ENCODE measurements around the gene MAP4K5. TPM values are rescaled to one million over a fixed set of nuclear protein-coding genes. Genes with fewer than 3 reads are reported as not detected.
A peak's percentile ranks its signal among the peaks of the same experiment; 100 is the strongest.
"Not testable (repeated sequence)": the region's sequence is repeated elsewhere in the genome, so short reads cannot be mapped to it uniquely, and the experiment has no call there.

Gene MAP4K5
- polyA plus RNA-seq (2012; ENCODE audit: insufficient read depth, insufficient read length) = 27.5 TPM

DNA sequence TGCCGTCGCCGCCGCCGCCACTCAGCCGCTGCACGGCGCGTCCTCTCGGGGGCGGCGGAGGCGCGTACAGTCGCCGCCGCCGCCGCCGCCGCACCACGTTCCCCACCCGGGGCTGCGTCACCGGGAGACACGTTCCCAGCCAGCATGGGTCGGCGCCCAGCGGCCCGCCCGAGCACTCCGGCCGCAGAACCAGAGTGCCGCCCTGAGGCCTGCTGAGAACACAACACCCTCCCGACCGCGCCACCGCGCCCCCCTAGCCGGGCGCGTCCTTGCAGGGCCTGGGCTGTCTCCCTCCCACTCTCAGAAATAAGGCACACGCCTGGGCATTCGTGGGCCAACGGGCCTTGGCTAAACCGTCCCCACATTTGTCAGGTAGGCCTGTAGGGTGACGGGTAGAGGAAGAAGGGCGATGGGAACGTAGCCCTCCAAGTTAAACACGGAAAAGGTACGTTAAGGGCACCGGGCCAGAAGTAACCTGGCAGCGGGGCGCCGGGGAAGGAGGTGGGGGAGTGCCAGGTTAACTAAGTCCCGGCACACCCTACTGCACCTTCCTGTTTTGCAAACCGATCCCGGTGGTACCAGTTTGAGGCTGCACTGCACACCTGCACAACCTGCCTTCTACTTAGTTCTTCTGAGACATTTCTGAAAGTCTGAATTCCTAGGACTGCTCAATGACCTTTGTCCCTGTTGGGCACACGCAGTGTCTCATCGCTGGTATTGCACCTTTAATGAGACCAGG is at the start of gene MAP4K5:
Gene MAP4K5 (minus strand): TSS at position 68 of the 739 bp plus-strand sequence. CDS start 520 bp downstream, outside the sequence.
- peak; percentile 87 for DNase-seq (ENCODE audit: low read depth, low spot score)
- H3K4me3 ChIP-seq (ENCODE audit: low read length) = peak within 1 kb of the TSS; percentile 78

DNA sequence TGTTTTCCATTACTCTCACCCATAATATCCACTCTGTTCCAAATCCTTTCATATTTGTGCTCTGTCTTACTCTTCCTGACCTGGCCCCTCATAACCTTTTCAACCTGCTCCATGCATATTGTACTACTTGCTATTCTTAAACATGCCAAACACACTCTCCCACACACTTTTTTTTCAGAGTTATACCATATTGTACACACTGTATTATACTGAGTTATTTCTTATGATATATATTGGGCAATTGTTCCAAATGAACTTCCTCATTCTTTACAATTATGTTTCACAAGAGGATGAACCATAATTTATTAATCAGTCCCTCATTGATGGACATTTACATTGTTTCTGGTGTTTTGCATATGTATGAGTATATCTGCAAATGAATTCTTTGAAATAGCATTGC is 46.1 kb upstream of the MAP4K5 start:
- no peak for DNase-seq (ENCODE audit: low read depth, low spot score)
- no peak overlapping the region for H3K4me3 ChIP-seq (ENCODE audit: low read length)

DNA sequence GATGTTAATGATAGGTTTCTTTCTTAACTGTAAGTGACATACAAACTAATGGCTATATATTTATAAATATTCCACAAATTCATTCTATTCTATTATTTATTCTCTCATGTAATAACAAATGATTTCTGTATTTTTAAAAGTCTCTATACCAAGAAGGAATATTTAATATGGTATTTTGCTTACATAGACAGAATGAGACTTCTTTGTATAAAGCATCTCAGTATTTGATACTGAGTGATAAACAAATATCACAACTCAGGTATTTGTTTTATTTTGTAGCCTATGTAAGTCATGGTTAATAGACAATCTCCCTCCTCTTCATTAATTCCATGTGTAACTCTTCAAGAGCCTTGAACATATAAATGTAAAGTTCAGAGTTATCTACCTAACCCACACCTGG is 45.6 kb upstream of the MAP4K5 start:
- no peak overlapping the region for H3K4me3 ChIP-seq (ENCODE audit: low read length)
- no peak for DNase-seq (ENCODE audit: low read depth, low spot score)

DNA sequence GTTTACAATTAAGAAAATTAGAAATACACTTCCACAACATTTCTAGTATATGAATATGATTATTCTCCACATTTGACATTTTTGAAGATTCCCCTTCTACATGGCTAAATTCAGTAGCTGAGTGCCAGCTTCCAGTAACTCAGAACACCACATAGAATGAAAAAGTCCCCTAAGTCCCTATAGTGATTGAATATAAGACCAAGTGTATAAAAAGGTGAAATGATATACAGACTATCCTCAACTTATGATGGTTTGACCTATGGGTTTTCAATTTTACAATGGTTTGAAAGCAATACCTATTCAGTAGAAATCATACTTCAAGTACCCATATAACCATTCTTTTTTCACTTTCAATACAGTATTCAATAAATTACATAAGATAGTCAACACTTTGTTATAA is 43.4 kb upstream of the MAP4K5 start:
- no peak for DNase-seq (ENCODE audit: low read depth, low spot score)
- no peak overlapping the region for H3K4me3 ChIP-seq (ENCODE audit: low read length)

DNA sequence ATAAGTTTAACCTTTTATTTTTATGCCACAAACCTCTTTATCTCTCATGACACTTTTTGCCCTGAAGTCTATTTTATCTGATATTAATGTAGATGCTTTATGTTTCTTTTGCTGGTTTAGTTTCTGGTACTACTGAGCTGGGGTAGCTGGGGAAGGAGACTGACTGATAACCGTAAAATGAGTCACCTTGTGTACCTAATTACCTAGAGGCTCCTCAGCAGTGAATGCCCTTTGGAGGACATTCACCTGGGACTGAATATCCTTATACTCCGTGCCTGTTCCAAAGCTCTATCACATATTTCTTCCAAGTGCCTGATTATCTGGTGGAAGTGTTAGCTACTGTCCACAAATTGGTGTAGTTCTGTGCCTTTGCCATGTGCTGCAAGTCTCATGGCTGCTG is 41.5 kb upstream of the MAP4K5 start:
- H3K4me3 ChIP-seq (ENCODE audit: low read length) = no peak overlapping the region
- DNase-seq (ENCODE audit: low read depth, low spot score) = no peak

DNA sequence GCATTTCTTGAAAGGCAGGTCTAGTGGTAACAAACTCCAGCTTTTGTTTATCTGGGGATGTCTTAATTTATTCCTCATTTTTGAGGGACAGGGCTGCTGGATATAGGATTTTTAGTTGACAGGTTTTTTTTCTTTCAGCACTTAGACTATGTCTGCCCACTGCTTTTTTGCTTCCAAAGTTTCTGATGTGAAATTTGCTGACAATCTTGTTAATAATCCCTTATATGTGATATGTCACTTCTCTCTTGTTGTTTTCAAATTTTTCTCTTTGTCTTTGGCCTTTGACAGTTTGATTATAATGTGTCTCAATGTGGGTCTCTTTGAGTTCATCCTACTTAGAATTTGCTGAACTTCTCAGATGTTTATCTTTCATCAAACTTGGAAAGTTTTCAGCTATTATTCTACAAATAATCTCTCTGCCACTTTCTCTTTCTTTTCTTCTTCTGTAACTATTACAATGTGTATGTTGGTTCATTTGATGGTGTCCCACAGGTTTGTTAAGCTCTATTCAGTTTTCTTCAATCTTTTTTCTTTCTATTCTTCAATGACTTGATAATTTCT is 37.4 kb upstream of the MAP4K5 start:
- no peak overlapping the region for H3K4me3 ChIP-seq (ENCODE audit: low read length)
- no peak for DNase-seq (ENCODE audit: low read depth, low spot score)

DNA sequence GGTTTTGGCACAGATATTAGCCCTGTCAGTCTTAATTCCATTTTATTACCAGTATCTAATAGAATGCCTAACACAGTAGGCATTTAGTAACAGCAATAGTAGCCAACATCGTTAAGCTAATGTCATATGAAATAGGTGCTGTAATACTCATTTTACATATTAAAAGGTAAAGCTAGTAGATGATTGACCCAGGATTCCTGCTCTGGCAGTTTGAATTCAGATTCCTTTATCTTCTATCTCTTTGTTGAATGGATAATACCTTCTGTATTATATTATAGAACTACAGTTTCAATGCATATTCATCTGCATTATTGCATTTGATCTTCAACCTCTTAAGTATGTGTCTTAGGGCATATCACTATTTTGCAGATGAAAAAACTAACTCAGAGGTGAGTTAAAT is 30.5 kb upstream of the MAP4K5 start:
- DNase-seq (ENCODE audit: low read depth, low spot score) = no peak
- H3K4me3 ChIP-seq (ENCODE audit: low read length) = no peak overlapping the region

DNA sequence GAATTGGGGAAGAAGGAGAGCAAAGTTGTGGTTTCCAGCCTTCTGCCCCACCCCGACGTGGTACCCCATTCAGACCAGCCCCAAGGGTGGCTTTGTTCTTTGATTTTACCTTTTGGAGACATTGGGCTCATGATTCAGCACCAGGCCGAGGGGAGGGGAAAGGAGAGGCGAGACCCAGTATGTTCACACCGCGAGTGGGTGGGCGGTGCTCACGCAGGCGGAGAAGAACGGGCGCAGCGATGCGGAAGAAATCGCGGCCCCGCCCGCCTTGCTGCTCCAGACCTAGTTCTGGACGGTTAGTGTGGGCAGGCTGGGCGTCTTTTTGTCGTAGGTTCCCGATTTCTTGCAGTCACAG is 28.5 kb upstream of the MAP4K5 start:
- no peak for DNase-seq (ENCODE audit: low read depth, low spot score)
- H3K4me3 ChIP-seq (ENCODE audit: low read length) = peak overlapping the region; percentile 8; the same call in 1 of the 2 replicates

DNA sequence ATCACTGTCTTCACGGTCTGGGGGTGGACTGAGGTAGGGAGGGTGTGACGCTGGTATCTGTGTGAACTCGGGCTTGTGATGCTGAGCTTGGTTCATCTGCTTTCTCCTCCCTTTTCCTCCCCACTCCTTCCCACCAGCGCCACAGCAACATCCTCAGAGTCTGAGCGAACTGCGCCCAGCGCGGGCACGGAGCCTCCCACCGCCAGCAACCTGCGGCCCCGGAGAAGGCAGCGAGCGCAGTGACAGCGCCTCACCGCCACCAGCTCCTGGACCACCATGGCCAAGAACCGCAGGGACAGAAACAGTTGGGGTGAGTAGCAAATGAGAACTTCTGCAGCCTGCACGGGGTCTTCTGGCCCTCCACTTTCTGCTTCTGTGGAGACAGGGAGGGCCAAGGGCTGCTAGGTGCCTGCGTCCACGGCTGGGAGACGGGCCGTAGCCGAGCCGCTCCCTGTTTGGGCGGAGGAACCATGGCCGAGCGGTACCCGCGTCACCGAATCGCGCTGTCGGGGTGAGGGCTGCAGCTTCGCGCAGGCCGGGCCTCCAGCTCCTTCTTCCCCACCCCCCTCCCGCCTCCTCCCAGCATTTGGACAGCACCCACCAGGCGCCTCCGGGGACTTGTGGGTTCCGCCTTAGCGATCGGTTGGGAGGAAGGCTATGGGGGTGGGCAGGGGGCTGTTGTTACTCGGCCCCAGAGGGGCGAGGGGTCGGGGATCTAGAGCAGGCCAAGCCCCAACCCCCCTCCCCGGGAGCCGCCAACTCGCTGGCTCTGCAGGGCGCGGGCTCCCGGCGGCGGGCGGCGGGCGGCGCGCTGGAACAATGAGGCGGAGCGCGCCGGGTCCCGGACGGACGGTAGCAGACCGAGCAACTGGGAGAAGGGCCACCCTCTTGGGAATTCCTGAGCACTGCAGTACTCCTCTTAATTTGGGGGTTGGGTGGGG is 27.9 kb upstream of the MAP4K5 start, which contains the start of gene ATL1:
Gene ATL1 (plus strand): TSS at position 156 of the 941 bp plus-strand sequence. CDS start 121 bp downstream, at position 277.
- peak within 1 kb of the TSS; percentile 29 for H3K4me3 ChIP-seq (ENCODE audit: low read length)
- DNase-seq (ENCODE audit: low read depth, low spot score) = no peak

DNA sequence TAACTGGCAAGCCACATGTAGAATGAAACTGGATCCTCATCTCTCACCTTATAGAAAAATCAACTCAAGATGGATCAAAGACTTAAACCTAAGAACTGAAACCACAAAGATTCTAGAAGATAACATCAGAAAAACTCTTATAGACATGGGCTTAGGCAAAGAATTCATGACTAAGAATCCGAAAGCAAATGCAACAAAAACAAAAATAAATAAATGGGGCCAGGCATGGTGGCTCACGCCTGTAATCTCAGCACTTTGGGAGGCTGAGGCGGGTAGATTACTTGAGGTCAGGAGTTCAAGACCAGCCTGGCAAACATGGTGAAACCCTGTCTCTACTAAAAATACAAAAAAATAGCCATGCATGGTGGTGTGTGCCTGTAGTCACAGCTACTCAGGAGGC is 20.4 kb upstream of the MAP4K5 start:
- not testable (repeated sequence) for H3K4me3 ChIP-seq (ENCODE audit: low read length); DNase-seq (ENCODE audit: low read depth, low spot score)

DNA sequence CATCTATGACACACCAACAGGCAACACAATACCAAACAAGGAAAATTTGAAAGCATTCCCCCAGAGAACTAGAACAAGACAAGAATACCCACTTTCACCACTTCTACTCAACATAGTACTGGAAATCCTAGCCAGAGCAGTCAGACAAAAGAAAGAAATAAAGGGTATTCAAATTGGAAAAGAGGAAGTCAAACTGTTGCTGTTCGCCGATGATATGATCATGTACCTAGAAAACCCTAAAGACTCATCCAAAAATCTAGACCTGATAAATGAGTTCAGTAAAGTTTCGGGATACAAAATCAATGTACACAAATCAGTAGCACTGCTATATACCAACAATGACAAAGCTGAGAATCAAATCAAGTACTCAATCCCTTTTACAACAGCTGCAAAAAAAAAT is 19.5 kb upstream of the MAP4K5 start:
- DNase-seq (ENCODE audit: low read depth, low spot score) = no peak

DNA sequence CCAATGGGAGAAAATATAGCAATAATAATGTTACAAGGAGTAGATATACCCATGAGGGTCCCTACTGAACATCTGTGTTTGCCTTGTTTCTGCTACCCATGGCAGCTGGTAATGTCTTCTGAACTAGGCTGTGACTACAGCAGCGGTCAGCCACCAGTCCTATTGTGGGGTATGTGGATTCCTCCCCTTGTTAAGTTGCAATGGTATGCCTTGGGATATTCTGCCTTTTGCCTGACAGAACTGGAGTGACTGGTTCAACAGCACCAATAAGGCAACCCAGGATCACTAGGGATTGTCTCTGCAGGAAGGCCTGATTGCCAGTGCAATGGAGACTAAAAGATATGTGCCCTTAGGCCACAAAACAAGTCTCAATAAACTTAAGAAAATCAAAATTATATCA is 17.9 kb upstream of the MAP4K5 start:
- H3K4me3 ChIP-seq (ENCODE audit: low read length) = no peak overlapping the region
- no peak for DNase-seq (ENCODE audit: low read depth, low spot score)

More for the DNA sequence above, 19.5 kb upstream of the MAP4K5 start:
- no peak overlapping the region for H3K4me3 ChIP-seq (ENCODE audit: low read length)

DNA sequence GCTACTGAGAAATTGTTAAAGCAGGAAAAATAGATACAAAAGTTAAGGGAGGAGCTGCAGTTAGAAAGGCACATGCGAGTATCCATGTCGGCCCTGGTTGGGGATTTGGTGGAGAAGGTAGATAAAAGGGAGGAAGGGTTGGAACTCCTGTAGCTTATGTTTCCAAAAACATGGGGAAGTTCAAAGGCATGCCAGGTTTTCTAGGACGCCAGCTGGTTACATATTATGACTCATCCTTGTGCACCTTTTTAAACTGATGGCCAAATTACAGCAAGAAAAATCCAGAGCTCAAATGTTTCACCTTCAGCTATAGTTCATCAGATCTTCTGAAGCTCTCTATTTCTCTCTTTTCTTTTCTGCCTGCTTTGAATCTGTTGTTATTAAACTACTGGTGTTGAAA is 13.2 kb upstream of the MAP4K5 start:
- DNase-seq (ENCODE audit: low read depth, low spot score) = no peak
- H3K4me3 ChIP-seq (ENCODE audit: low read length) = no peak overlapping the region

DNA sequence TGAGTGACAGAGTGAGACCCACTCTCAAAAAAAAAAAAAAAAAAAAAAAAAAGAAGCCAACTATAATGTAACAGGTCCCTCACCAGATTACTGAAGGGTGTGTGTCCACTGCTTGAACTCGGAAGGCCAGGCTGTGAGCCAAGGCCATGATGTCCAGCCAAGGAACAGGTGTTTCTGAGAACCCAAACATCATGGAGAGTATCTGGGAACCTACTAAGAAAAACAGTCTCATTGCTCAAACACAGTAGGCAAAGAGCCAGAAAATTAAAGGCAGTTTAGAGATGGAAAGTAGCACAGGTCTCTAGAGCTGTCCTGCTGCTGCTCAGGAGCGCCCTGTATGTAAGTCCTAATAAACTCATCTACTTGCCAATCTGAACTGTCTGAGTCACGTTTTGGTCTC is 12.5 kb upstream of the MAP4K5 start:
- DNase-seq (ENCODE audit: low read depth, low spot score) = no peak

DNA sequence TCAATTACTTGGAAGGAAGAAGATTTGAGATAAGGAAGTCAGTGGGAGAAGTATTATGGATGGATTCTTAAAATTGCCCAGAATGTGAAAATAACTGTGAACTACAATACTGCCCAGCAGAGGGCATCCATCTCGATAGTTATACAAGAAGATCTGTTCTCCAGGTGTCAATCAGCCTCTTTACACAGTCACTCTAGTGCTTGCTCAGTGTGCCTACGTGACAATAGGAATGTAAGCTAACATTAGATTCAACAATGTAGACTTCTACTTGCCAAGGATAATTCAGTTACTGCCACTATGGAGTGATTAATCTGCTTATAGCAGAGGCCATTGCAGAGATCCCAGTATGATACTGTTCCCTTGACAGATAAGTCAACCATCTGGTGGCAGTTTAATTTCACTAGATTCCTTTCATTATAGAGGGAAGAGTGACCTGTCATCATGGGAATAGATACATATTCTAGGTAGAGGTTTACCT is 10.6 kb upstream of the MAP4K5 start:
- DNase-seq (ENCODE audit: low read depth, low spot score) = peak; percentile 78
- H3K4me3 ChIP-seq (ENCODE audit: low read length) = no peak overlapping the region

More for the DNA sequence above, 12.5 kb upstream of the MAP4K5 start:
- H3K4me3 ChIP-seq (ENCODE audit: low read length) = no peak overlapping the region

DNA sequence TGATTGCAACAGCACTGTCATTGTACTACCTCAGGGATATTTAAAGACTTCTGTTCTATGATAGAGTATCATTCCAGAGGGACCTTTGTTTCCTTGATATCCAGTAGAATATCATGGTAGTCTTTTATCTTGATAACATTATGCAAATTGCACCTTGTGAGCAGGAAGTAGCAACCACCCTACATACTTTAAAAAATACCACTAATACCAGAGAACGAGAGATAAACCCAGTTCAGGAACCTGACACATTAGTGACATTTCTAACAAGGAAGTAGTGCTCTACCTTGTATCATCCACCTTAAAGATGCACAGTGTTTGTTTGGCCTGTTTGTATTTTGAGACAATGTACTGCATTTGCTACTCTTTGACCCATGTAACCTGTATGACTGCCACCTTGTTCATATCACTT is 8.8 kb upstream of the MAP4K5 start:
- no peak for DNase-seq (ENCODE audit: low read depth, low spot score)
- H3K4me3 ChIP-seq (ENCODE audit: low read length) = no peak overlapping the region

DNA sequence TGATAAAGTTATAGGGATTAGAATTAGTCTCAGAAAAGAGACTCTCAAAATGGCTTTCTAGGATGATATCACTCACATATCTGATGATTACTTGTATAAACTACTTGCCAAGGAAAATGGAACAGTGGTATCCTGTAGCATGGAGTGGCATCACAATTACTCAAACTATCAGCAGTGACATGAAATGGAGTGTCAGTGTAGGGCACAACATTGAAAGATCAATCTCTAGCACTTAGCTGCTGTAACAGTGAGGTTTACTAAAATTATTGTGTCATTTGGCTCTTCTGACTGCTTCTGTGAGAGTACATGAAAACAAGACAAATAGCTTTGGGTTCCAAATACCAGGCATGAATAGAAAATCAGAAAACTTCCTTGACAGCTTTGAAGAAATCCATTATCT is 6.7 kb upstream of the MAP4K5 start:
- H3K4me3 ChIP-seq (ENCODE audit: low read length) = no peak overlapping the region
- DNase-seq (ENCODE audit: low read depth, low spot score) = no peak

DNA sequence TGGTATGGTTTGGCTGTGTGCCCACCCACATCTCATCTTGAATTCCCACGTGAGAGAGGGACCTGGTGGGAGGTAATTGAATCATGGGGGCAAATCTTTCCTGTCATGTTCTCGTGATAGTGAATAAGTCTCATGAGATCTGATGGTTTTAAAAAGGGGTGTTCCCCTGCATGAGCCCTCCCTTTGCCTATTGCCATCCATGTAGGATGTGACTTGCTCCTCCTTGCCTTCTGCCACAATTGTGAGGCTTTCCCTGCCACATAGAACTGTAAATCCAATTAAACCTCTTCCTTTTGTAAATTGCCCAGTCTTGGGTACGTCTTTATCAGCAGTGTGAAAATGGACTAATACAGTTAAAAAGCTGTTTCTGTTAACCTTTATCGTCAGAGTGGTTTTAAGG is 5.7 kb upstream of the MAP4K5 start:
- H3K4me3 ChIP-seq (ENCODE audit: low read length) = not testable (repeated sequence)

DNA sequence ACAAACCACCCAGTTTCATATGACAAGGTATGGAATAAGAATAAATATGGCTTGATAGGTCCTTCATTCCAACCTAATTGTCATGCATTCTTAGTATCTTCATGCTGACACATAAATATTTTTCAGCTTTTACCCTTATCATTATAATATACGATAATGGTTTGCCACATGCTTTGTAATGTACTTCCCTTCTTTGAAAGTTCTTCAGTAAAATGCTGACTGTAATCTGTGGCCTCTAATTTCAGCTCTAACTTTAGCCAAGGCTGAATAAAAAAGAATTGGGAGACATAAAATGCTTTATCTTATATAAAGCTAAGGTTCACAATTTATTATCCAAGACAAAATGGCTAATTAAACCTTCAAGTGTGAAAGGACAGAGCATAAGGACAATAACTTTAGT is 2.6 kb upstream of the MAP4K5 start:
- H3K4me3 ChIP-seq (ENCODE audit: low read length) = no peak overlapping the region
- no peak for DNase-seq (ENCODE audit: low read depth, low spot score)

More for the DNA sequence above, 5.7 kb upstream of the MAP4K5 start:
- not testable (repeated sequence) for DNase-seq (ENCODE audit: low read depth, low spot score)

DNA sequence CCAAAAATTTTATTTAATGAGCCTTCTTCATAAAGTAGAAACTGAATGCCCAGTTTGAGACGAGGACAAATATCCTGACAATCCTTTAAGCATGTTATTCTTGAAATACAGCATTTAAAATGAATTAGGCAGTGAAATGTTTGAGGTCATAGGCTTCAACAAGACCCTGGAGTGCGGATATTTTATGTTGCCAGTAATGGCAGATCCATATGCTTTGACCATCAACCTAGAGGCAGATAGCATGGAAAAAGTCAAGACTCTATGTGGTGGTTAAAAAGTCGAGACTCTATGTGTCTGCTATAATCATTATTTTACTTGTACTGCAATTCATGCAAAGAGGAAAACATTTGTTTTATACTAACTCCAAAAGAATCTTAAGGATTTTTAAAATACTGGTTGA is 2.0 kb upstream of the MAP4K5 start:
- no peak for DNase-seq (ENCODE audit: low read depth, low spot score)

More for the DNA sequence above, 2.0 kb upstream of the MAP4K5 start:
- H3K4me3 ChIP-seq (ENCODE audit: low read length) = no peak overlapping the region
